VCaP (cell line): ENCODE results near the gene GPAM.

Experiments used
- H3K27ac ChIP-seq: fragments of 450-650 bp; 2 replicates; pipeline ENCODE4 v1.5.1; 2017
- CTCF ChIP-seq: fragments of 450-650 bp; conservative IDR thresholded peaks from 2 replicates; pipeline ENCODE4 v1.5.1; 2017; ENCODE audit warnings: mild to moderate bottlenecking, moderate library complexity

Gene GPAM

GRCh38 chr10:112189465-112189864, 5.9 kb upstream of the GPAM start:
- H3K27ac ChIP-seq = no peak overlapping the region
- TF ChIP-seq CTCF = no peak

GRCh38 chr10:112187527-112187926, 4.0 kb upstream of the GPAM start:
- TF ChIP-seq CTCF = no peak
- H3K27ac ChIP-seq = no peak overlapping the region

- H3K27ac ChIP-seq = no peak overlapping the region
- no peak for TF ChIP-seq CTCF
Measured at GRCh38 chr10:112185959-112186358, 2.4 kb upstream of the GPAM start.

GRCh38 chr10:112184379-112184778, 814 bp upstream of the GPAM start:
- peak overlapping the region; percentile 81 for H3K27ac ChIP-seq
- no peak for TF ChIP-seq CTCF

- TF ChIP-seq CTCF = no peak
- peak overlapping the region; percentile 81 for H3K27ac ChIP-seq
Measured at GRCh38 chr10:112184052-112184371, 447 bp upstream of the GPAM start.

GRCh38 chr10:112182784-112183328, 709 bp downstream of the GPAM start:
- no peak for TF ChIP-seq CTCF
- H3K27ac ChIP-seq = peak overlapping the region; percentile 81; the same call in 1 of the 2 replicates

- no peak for TF ChIP-seq CTCF
- no peak overlapping the region for H3K27ac ChIP-seq
Measured at GRCh38 chr10:112177247-112177646, 6.3 kb downstream of the GPAM start.
